HCT116 (cell line): ENCODE measurements around the gene FRMD4B. TPM values are rescaled to one million over a fixed set of nuclear protein-coding genes. Genes with fewer than 3 reads are reported as not detected.

Experiments
- ATAC-seq: fragments of 200-7000 bp; cut with Tn5 transposase; 2 replicates; pipeline ENCODE4 v1.9.1; 2020; ENCODE audit warnings: mild to moderate bottlenecking, moderate library complexity
- BruUV-seq: library from RNA; stranded (reverse); fragments of 400-500 nt; replicated peaks from 2 replicates; lab custom pipeline; 2021; lab: Mats Ljungman, UMichigan
- CTCF ChIA-PET: fragments of 300-600 bp; sonication (Branson Sonifier 250); formaldehyde crosslinking; loops from one replicate; lab custom pipeline; 2021; ENCODE audit warnings: antibody characterized with exemption; lab: Charles Lee
- POLR2A ChIA-PET: fragments of 300-600, 350-600 bp; sonication (Branson Sonifier 250); formaldehyde crosslinking; loops from one replicate; lab custom pipeline; 2021; ENCODE audit warnings: antibody characterized with exemption; lab: Charles Lee
- RAD21 ChIA-PET, 2 experiments: fragments of 300-600 bp; sonication (Branson Sonifier 250); formaldehyde crosslinking; loops; one replicate each; lab custom pipeline; 2023; ENCODE audit warnings: low total read pairs in 2 of 2; ENCODE audit not compliant: uncharacterized antibody in 2 of 2, unreplicated experiment in 2 of 2, low non-redundant PET in 1 of 2; lab: Charles Lee
- DNase-seq: peaks from one replicate; pipeline ENCODE4 v3.0.0-alpha.2; 2010; ENCODE audit warnings: low read depth, low spot score
- H2AFZ ChIP-seq: fragments of 200-600 bp; shearing (Covaris generic), sonication (generic); 2 replicates; pipeline ENCODE4 v1.6.1; 2017; ENCODE audit warnings: low read depth, mixed run types, mixed read lengths, antibody characterized with exemption, low read length; ENCODE audit not compliant: poor library complexity, severe bottlenecking
- H3K27ac ChIP-seq: 2 replicates; pipeline ENCODE4 v1.5.1; 2012; ENCODE audit warnings: low read depth, low read length
- H3K27me3 ChIP-seq: fragments of 200-600 bp; sonication (generic); 2 replicates; pipeline ENCODE4 v1.6.1; 2016; ENCODE audit warnings: mixed run types, low read length, mixed read lengths; ENCODE audit not compliant: insufficient read depth
- H3K36me3 ChIP-seq, 2 experiments: fragments of 200-500 bp in 1 of 2; fragments of 200-600 bp in 1 of 2; sonication (Bioruptor generic) in 1 of 2; sonication (generic) in 1 of 2; 2 replicates each; pipeline versions ENCODE4 v1.5.1 to v1.6.1; 2014 to 2016; ENCODE audit warnings: low read length in 2 of 2, inconsistent platforms in 1 of 2, mixed read lengths in 1 of 2, mixed run types in 1 of 2; ENCODE audit not compliant: insufficient read depth in 2 of 2, control insufficient read depth in 1 of 2
- H3K4me1 ChIP-seq, 2 experiments: fragments of 200-600 bp in 1 of 2; sonication (generic) in 1 of 2; 2 replicates each; pipeline versions ENCODE4 v1.5.1 to v1.6.1; 2012 to 2017; ENCODE audit warnings: low read length in 2 of 2, inconsistent platforms in 1 of 2, mild to moderate bottlenecking in 1 of 2, mixed read lengths in 1 of 2, mixed run types in 1 of 2, moderate library complexity in 1 of 2; ENCODE audit not compliant: insufficient read depth in 2 of 2, control insufficient read depth in 1 of 2
- H3K4me2 ChIP-seq: fragments of 200-600 bp; sonication (generic); 2 replicates; pipeline ENCODE4 v1.6.1; 2017; ENCODE audit warnings: mixed run types, low read length, mixed read lengths
- H3K4me3 ChIP-seq, 2 experiments: fragments of 200-600 bp in 1 of 2; sonication (generic) in 1 of 2; replicated peaks in 1 of 2; 2 replicates each; pipeline ENCODE4 v1.5.1; 2011 to 2016; ENCODE audit warnings: low read length in 2 of 2, control low read depth in 1 of 2, low read depth in 1 of 2, mild to moderate bottlenecking in 1 of 2, mixed read lengths in 1 of 2, mixed run types in 1 of 2
- H3K79me2 ChIP-seq: fragments of 200-600 bp; sonication (generic); 2 replicates; pipeline ENCODE4 v1.6.1; 2017; ENCODE audit warnings: mild to moderate bottlenecking, mixed run types, low read length, moderate library complexity, mixed read lengths; ENCODE audit not compliant: insufficient read depth
- H3K9ac ChIP-seq: fragments of 200-600 bp; sonication (generic); 2 replicates; pipeline ENCODE4 v1.6.1; 2016; ENCODE audit warnings: low read length, mixed read lengths
- H3K9me2 ChIP-seq: fragments of 200-600 bp; sonication (generic), shearing (Covaris generic); 2 replicates; pipeline ENCODE4 v1.6.1; 2017; ENCODE audit warnings: mixed run types, mild to moderate bottlenecking, moderate library complexity; ENCODE audit not compliant: insufficient read depth
- H3K9me3 ChIP-seq, 2 experiments: fragments of 200-500 bp in 1 of 2; fragments of 200-600 bp in 1 of 2; sonication (Bioruptor generic) in 1 of 2; sonication (generic) in 1 of 2; 2 replicates each; pipeline ENCODE4 v1.6.1; 2014 to 2017; ENCODE audit warnings: low read length in 2 of 2, mixed read lengths in 2 of 2, inconsistent platforms in 1 of 2, low read depth in 1 of 2, mild to moderate bottlenecking in 1 of 2, mixed run types in 1 of 2, moderate library complexity in 1 of 2; ENCODE audit not compliant: control insufficient read depth in 1 of 2, insufficient read depth in 1 of 2
- H4K20me1 ChIP-seq: fragments of 200-600 bp; sonication (generic), shearing (Covaris generic); 2 replicates; pipeline ENCODE4 v1.6.1; 2017; ENCODE audit warnings: mixed run types, mild to moderate bottlenecking, moderate library complexity; ENCODE audit not compliant: insufficient read depth
- CEBPB ChIP-seq: IDR thresholded peaks from 2 replicates; pipeline ENCODE4 v1.6.1; 2012; ENCODE audit warnings: low read depth
- EGR1 ChIP-seq: IDR thresholded peaks from 2 replicates; pipeline ENCODE4 v1.6.1; 2012; ENCODE audit warnings: low read depth
- EZH2phosphoT487 ChIP-seq: fragments of 200-600 bp; IDR thresholded peaks from 2 replicates; pipeline ENCODE4 v1.6.1; 2018; ENCODE audit warnings: antibody characterized with exemption, borderline replicate concordance
- POLR2A ChIP-seq: IDR thresholded peaks from 2 replicates; pipeline ENCODE4 v1.7.0; 2011; ENCODE audit warnings: borderline replicate concordance; ENCODE audit not compliant: insufficient read depth, insufficient read length; ENCODE audit errors: extremely low read depth
- POLR2AphosphoS5 ChIP-seq: IDR thresholded peaks from 2 replicates; pipeline ENCODE4 v1.6.1; 2011; ENCODE audit warnings: mild to moderate bottlenecking, low read depth, low read length, moderate library complexity
- SP1 ChIP-seq: IDR thresholded peaks from 2 replicates; pipeline ENCODE4 v1.6.1; 2012; ENCODE audit warnings: low read depth
- SRF ChIP-seq: IDR thresholded peaks from 2 replicates; pipeline ENCODE4 v1.6.1; 2012; ENCODE audit warnings: low read depth
- TCF7L2 ChIP-seq: IDR thresholded peaks from 2 replicates; pipeline ENCODE4 v1.7.0; 2011; ENCODE audit warnings: borderline replicate concordance, inconsistent platforms; ENCODE audit not compliant: insufficient read depth, insufficient read length; ENCODE audit errors: extremely low read depth
- YY1 ChIP-seq: IDR thresholded peaks from 2 replicates; pipeline ENCODE4 v1.6.1; 2011; ENCODE audit warnings: low read length, low read depth, moderate library complexity, mild to moderate bottlenecking; ENCODE audit not compliant: insufficient replicate concordance; ENCODE audit errors: extremely low read depth
- intact Hi-C: fragments of 100-400 bp; cut with micrococcal nuclease; formaldehyde crosslinking; loops from 2 replicates; pipeline ENCODE4 v1.10.0; 2022
- total RNA-seq: library from RNA; stranded (reverse); gene quantifications from one replicate; pipeline ENCODE4 v1.2.1, GENCODE V29; 2021; ENCODE audit not compliant: unreplicated experiment
- TF ChIP-seq, protein P1 (sequence below): IDR thresholded peaks from 2 replicates; pipeline ENCODE4 v1.6.1; 2012
- TF ChIP-seq, protein P2 (sequence below): IDR thresholded peaks from 2 replicates; pipeline ENCODE4 v1.6.1; 2011; ENCODE audit warnings: mild to moderate bottlenecking, low read length, moderate library complexity; ENCODE audit not compliant: insufficient replicate concordance; ENCODE audit errors: extremely low read depth
- TF ChIP-seq, protein P3 (sequence below): IDR thresholded peaks from 2 replicates; pipeline ENCODE4 v1.6.1; 2012
- TF ChIP-seq, protein P4 (sequence below), 3 experiments: fragments of 200-600 bp in 1 of 3; sonication (generic) in 1 of 3; IDR thresholded peaks in 2 of 3; conservative IDR thresholded peaks in 1 of 3; 2 replicates each; pipeline ENCODE4 v1.5.1; 2012 to 2017; ENCODE audit warnings: low read depth in 2 of 3, low read length in 2 of 3, antibody characterized with exemption in 1 of 3, borderline replicate concordance in 1 of 3, control low read depth in 1 of 3, mild to moderate bottlenecking in 1 of 3, mixed read lengths in 1 of 3, mixed run types in 1 of 3, moderate library complexity in 1 of 3; ENCODE audit not compliant: insufficient read depth in 1 of 3

Gene FRMD4B
- total RNA-seq, 1 experiment from 2014 or later, result 2.0 TPM

DNA sequence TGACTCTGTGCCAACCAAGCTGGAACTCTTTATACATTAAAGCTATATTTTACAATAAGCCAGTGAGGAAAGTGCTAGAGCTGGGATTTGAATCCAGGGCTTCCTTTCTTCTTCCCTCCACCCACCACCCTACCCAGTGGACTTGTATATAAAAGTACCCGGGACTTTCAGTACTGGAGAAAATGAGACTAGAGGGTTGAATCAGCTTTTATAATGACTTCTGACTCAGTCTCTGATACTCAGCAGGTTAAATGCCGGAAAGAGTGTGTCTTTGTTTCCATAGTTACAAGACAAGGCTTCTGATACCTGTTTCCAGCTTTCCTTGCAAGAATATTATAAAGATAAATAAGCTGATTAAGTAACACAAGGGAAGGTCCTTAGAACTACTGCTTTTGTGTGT is 80.9 kb downstream of the FRMD4B start:
- DNase-seq (no peak), ATAC-seq (no peak)
- H3K27me3 ChIP-seq, result no peaks in the 10 kb centered on the region
- no peaks in the 10 kb centered on the region for H4K20me1 ChIP-seq
- intact Hi-C loops, result no loop called here
- H3K4me2 ChIP-seq, result no peak overlapping the region
- H3K4me3 ChIP-seq, result no peak overlapping the region
- H3K9ac ChIP-seq, result no peak overlapping the region
- no TSS peak for BruUV-seq
- no peaks in the 10 kb centered on the region for H3K79me2 ChIP-seq
- H2AFZ ChIP-seq, result no peak overlapping the region
- H3K36me3 ChIP-seq, result no peaks in the 10 kb centered on the region
- peaks cover 0 to 4% of the 10 kb centered on the region in 2 experiments; a peak in 1 of 4 replicates for H3K9me3 ChIP-seq
- no peaks in the 10 kb centered on the region for H3K9me2 ChIP-seq
- RAD21 ChIA-PET, result interaction anchor here (1.4 to 1.7 kb wide), 2 partner anchors 142 to 143 kb away, joined by 3 to 5 read pairs; no protein-coding TSS in a partner anchor
- CTCF ChIA-PET, result interaction anchor here (1.1 to 4.6 kb wide), 3 partner anchors 131 to 185 kb away, joined by 5 to 63 read pairs (median 6); no protein-coding TSS in a partner anchor
- 0 out of 4 replicates have a peak, but pooled peaks cover 0 to 3% of the 10 kb centered on the region in 2 experiments for H3K4me1 ChIP-seq
- TF ChIP-seq POLR2AphosphoS5 (no peak), SP1 (no peak), POLR2A (no peak), SRF (no peak), EGR1 (no peak), CEBPB (no peak), YY1 (no peak), EZH2phosphoT487 (no peak), TCF7L2 (no peak)
- TF ChIP-seq, protein P1, sequence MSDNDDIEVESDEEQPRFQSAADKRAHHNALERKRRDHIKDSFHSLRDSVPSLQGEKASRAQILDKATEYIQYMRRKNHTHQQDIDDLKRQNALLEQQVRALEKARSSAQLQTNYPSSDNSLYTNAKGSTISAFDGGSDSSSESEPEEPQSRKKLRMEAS, result no peak
- TF ChIP-seq, protein P2, sequence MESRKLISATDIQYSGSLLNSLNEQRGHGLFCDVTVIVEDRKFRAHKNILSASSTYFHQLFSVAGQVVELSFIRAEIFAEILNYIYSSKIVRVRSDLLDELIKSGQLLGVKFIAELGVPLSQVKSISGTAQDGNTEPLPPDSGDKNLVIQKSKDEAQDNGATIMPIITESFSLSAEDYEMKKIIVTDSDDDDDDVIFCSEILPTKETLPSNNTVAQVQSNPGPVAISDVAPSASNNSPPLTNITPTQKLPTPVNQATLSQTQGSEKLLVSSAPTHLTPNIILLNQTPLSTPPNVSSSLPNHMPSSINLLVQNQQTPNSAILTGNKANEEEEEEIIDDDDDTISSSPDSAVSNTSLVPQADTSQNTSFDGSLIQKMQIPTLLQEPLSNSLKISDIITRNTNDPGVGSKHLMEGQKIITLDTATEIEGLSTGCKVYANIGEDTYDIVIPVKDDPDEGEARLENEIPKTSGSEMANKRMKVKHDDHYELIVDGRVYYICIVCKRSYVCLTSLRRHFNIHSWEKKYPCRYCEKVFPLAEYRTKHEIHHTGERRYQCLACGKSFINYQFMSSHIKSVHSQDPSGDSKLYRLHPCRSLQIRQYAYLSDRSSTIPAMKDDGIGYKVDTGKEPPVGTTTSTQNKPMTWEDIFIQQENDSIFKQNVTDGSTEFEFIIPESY, result no peak
- TF ChIP-seq, protein P3, sequence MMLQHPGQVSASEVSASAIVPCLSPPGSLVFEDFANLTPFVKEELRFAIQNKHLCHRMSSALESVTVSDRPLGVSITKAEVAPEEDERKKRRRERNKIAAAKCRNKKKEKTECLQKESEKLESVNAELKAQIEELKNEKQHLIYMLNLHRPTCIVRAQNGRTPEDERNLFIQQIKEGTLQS, result no peak
- TF ChIP-seq, protein P4, sequence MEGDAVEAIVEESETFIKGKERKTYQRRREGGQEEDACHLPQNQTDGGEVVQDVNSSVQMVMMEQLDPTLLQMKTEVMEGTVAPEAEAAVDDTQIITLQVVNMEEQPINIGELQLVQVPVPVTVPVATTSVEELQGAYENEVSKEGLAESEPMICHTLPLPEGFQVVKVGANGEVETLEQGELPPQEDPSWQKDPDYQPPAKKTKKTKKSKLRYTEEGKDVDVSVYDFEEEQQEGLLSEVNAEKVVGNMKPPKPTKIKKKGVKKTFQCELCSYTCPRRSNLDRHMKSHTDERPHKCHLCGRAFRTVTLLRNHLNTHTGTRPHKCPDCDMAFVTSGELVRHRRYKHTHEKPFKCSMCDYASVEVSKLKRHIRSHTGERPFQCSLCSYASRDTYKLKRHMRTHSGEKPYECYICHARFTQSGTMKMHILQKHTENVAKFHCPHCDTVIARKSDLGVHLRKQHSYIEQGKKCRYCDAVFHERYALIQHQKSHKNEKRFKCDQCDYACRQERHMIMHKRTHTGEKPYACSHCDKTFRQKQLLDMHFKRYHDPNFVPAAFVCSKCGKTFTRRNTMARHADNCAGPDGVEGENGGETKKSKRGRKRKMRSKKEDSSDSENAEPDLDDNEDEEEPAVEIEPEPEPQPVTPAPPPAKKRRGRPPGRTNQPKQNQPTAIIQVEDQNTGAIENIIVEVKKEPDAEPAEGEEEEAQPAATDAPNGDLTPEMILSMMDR (IDR thresholded peaks at IDR 0.05 in 2 of 3, conservative IDR thresholded peaks at IDR 0.05 in 1 of 3; ENCODE audit: borderline replicate concordance in 1 of 3, insufficient read depth in 1 of 3, low read depth in 2 of 3, low read length in 2 of 3), result no peak
- POLR2A ChIA-PET, result no interaction called here
- no peak overlapping the region for H3K27ac ChIP-seq
